A549 (cell line): ENCODE results near the gene CLDN1.

Experiments
- FOSB ChIP-seq: fragments of 250-450 bp; sonication (Bioruptor Pico); IDR thresholded peaks from 2 replicates; pipeline ENCODE4 v1.5.0; 2020; ENCODE audit warnings: mild to moderate bottlenecking, moderate library complexity
- JUN ChIP-seq, 2 experiments: fragments of >200 bp; sonication (Bioruptor Twin); formaldehyde crosslinking; IDR thresholded peaks; 2 replicates in 1 of 2; 3 replicates in 1 of 2; pipeline ENCODE4 v1.6.1; 2016 to 2017
- KDM5A ChIP-seq: fragments of 200-600 bp; sonication (generic); IDR thresholded peaks from 2 replicates; pipeline ENCODE4 v1.6.1; 2016; ENCODE audit warnings: antibody characterized with exemption, mild to moderate bottlenecking
- NPAS2 ChIP-seq: fragments of 250-450 bp; sonication (Bioruptor Pico); IDR thresholded peaks from 2 replicates; pipeline ENCODE4 v1.8.0; 2022; ENCODE audit warnings: mild to moderate bottlenecking, moderate library complexity, borderline replicate concordance
- POLR2A ChIP-seq: IDR thresholded peaks from 2 replicates; pipeline ENCODE4 v1.6.1; 2012; ENCODE audit warnings: mild to moderate bottlenecking, low read length
- RAD21 ChIP-seq, 2 experiments: fragments of >200 bp in 1 of 2; sonication (Bioruptor Twin) in 1 of 2; formaldehyde crosslinking in 1 of 2; IDR thresholded peaks in 1 of 2; conservative IDR thresholded peaks in 1 of 2; 2 replicates in 1 of 2; 3 replicates in 1 of 2; pipeline ENCODE4 v1.6.1; 2012 to 2018; ENCODE audit warnings: inconsistent platforms in 1 of 2
- RCOR1 ChIP-seq: fragments of 150-350 bp; IDR thresholded peaks from 2 replicates; pipeline ENCODE4 v1.6.1; 2014; ENCODE audit warnings: antibody characterized with exemption, low read length, low read depth
- TF ChIP-seq, protein P1 (sequence below): fragments of >200 bp; sonication (Bioruptor Twin); formaldehyde crosslinking; IDR thresholded peaks from 3 replicates; pipeline ENCODE4 v1.5.1; 2016
- TF ChIP-seq, protein P2 (sequence below): fragments of 250-450 bp; sonication (Bioruptor Pico); IDR thresholded peaks from 2 replicates; pipeline ENCODE4 v1.5.0; 2021; ENCODE audit warnings: mild to moderate bottlenecking, moderate library complexity, borderline replicate concordance
- TF ChIP-seq, protein P3 (sequence below): fragments of 150-350 bp; IDR thresholded peaks from 2 replicates; pipeline ENCODE4 v1.6.1; 2014; ENCODE audit warnings: low read depth, mild to moderate bottlenecking, low read length

DNA sequence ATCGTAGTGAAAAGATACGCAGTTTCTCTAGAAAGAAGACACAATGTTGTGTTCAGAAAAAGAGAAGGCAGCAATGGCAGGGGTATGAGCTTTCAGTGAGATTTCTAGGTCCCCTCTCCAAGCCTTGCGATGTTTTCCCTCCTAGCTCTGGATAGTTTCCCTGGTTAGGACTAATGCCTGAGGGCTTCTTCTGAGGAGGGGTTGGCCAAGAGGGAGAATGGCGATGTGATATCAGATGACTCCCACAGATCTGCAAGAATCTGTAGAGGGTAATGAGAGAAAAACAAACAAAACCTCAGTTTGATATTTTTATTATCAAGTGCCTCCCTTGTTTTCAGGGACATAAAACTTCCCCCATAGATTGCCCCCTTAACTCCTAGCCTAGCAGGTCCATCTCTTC is 4.1 kb upstream of the CLDN1 start:
- TF ChIP-seq, protein P1, sequence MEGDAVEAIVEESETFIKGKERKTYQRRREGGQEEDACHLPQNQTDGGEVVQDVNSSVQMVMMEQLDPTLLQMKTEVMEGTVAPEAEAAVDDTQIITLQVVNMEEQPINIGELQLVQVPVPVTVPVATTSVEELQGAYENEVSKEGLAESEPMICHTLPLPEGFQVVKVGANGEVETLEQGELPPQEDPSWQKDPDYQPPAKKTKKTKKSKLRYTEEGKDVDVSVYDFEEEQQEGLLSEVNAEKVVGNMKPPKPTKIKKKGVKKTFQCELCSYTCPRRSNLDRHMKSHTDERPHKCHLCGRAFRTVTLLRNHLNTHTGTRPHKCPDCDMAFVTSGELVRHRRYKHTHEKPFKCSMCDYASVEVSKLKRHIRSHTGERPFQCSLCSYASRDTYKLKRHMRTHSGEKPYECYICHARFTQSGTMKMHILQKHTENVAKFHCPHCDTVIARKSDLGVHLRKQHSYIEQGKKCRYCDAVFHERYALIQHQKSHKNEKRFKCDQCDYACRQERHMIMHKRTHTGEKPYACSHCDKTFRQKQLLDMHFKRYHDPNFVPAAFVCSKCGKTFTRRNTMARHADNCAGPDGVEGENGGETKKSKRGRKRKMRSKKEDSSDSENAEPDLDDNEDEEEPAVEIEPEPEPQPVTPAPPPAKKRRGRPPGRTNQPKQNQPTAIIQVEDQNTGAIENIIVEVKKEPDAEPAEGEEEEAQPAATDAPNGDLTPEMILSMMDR: no peak
- no peak for TF ChIP-seq KDM5A
- no peak for TF ChIP-seq FOSB (CRISPR knock-in tag)
- TF ChIP-seq, protein P2, sequence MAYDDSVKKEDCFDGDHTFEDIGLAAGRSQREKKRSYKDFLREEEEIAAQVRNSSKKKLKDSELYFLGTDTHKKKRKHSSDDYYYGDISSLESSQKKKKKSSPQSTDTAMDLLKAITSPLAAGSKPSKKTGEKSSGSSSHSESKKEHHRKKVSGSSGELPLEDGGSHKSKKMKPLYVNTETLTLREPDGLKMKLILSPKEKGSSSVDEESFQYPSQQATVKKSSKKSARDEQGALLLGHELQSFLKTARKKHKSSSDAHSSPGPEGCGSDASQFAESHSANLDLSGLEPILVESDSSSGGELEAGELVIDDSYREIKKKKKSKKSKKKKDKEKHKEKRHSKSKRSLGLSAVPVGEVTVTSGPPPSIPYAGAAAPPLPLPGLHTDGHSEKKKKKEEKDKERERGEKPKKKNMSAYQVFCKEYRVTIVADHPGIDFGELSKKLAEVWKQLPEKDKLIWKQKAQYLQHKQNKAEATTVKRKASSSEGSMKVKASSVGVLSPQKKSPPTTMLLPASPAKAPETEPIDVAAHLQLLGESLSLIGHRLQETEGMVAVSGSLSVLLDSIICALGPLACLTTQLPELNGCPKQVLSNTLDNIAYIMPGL (CRISPR knock-in tag): no peak
- no peak for TF ChIP-seq POLR2A
- TF ChIP-seq, protein P3, sequence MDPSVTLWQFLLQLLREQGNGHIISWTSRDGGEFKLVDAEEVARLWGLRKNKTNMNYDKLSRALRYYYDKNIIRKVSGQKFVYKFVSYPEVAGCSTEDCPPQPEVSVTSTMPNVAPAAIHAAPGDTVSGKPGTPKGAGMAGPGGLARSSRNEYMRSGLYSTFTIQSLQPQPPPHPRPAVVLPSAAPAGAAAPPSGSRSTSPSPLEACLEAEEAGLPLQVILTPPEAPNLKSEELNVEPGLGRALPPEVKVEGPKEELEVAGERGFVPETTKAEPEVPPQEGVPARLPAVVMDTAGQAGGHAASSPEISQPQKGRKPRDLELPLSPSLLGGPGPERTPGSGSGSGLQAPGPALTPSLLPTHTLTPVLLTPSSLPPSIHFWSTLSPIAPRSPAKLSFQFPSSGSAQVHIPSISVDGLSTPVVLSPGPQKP: no peak
- TF ChIP-seq RCOR1: no peak
- TF ChIP-seq JUN (IDR thresholded peaks at IDR 0.05): no peak
- TF ChIP-seq NPAS2 (CRISPR knock-in tag): no peak
- TF ChIP-seq RAD21 (conservative IDR thresholded peaks at IDR 0.05 in 1 of 2, IDR thresholded peaks at IDR 0.05 in 1 of 2): no peak
